ENCODE data around the gene COL18A1. TPM values are rescaled to one million over a fixed set of nuclear protein-coding genes. Genes with fewer than 3 reads are reported as not detected.

COL18A1 gene
- total RNA-seq, 4 donors from 2014 or later = 19.3 to 121 (median 23.3) TPM

DNA sequence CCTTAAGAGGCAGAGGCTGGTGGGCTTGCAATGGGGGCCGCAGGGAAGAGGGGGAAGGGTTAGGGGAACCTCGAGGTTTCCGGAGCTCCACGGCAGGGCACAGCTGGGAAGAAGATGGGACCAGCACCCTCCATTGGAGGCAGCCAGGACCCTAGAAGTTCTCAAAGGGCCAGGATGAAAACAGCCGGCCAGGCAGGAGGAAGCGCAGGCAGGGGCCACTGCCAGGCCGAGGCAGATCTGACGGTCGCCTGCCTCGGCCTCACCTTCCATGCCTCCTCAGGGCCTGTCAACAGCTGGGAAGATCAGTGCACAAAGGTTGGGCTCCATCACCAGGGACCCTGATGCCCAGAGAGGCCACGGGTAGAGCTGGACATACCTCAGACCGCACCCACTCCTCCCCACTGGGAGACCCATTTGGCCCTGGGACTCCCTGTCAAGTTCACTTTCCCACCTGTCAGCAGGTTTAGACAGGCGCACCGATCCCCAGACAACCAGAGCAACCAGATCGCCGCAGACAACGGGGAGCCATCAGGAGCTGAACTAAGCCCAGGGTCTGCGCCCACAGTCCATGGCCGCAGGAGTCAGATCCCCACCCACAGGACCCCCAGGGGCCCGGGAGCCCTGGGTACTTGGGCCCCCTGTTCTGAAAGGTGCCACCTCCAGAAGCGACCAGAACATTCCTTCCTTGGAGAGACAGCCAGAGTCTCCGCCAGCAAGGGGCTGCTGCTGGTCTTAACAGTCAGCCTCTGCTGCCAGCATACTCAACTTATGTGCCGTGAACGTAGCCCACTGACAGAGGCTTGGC is 135.0 kb downstream of the COL18A1 start:
- in situ Hi-C loops (cut with MboI; ENCODE audit: low pct_ligation_motif_present in 1 of 4, low pct_unique_long_range_greater_than_20kb in 1 of 4, low sequenced_read_pairs in 3 of 4) (no loop called here), intact Hi-C loops (cut with DNase I; ENCODE audit: low total_unique reads) (no loop called here)
- TF ChIP-seq POLR2AphosphoS5 (IDR thresholded peaks at IDR 0.05) = no peak
- TF ChIP-seq EP300 (IDR thresholded peaks at IDR 0.05; ENCODE audit: low read depth) = no peak
- no peak for TF ChIP-seq POLR2A (IDR thresholded peaks at IDR 0.05)
- TF ChIP-seq, protein P1, sequence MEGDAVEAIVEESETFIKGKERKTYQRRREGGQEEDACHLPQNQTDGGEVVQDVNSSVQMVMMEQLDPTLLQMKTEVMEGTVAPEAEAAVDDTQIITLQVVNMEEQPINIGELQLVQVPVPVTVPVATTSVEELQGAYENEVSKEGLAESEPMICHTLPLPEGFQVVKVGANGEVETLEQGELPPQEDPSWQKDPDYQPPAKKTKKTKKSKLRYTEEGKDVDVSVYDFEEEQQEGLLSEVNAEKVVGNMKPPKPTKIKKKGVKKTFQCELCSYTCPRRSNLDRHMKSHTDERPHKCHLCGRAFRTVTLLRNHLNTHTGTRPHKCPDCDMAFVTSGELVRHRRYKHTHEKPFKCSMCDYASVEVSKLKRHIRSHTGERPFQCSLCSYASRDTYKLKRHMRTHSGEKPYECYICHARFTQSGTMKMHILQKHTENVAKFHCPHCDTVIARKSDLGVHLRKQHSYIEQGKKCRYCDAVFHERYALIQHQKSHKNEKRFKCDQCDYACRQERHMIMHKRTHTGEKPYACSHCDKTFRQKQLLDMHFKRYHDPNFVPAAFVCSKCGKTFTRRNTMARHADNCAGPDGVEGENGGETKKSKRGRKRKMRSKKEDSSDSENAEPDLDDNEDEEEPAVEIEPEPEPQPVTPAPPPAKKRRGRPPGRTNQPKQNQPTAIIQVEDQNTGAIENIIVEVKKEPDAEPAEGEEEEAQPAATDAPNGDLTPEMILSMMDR (IDR thresholded peaks at IDR 0.05) = no peak
- Histone ChIP-seq H3K9me3 (no peaks in the 10 kb centered on the region), H3K4me1 (peaks cover 10 to 22% (median 17%) of the 10 kb centered on the region in 4 donors), H3K27me3 (no peaks in the 10 kb centered on the region), H3K4me3 (no peak overlapping the region), H3K27ac (no peak overlapping the region), H3K36me3 (no peaks in the 10 kb centered on the region)
- no peak for DNase-seq
- WGBS, 2 donors (ENCODE audit: low coverage in 1 of 2) = 89% methylated on average over 24 of the region's 24 CpGs; no CpG with 5 or more reads in 1 of the 2 donors

- WGBS, 2 donors (ENCODE audit: low coverage in 1 of 2) = 80 to 90% methylated on average over 7 to 10 of the region's 10 CpGs
- no peak overlapping the region for H3K27ac ChIP-seq
- peaks cover 10 to 17% (median 14%) of the 10 kb centered on the region in 4 donors for H3K4me1 ChIP-seq
- TF ChIP-seq EP300 (IDR thresholded peaks at IDR 0.05; ENCODE audit: low read depth) = no peak
- no peak for TF ChIP-seq POLR2AphosphoS5 (IDR thresholded peaks at IDR 0.05)
- TF ChIP-seq POLR2A (IDR thresholded peaks at IDR 0.05) = no peak
- TF ChIP-seq, protein P1 (IDR thresholded peaks at IDR 0.05) = no peak
- intact Hi-C loops (cut with DNase I; ENCODE audit: low total_unique reads) = no loop called here
- DNase-seq = no peak
- no peaks in the 10 kb centered on the region for H3K9me3 ChIP-seq
- H3K27me3 ChIP-seq = no peaks in the 10 kb centered on the region
- in situ Hi-C loops (cut with MboI; ENCODE audit: low pct_ligation_motif_present in 1 of 4, low pct_unique_long_range_greater_than_20kb in 1 of 4, low sequenced_read_pairs in 3 of 4) = no loop called here
- no peak overlapping the region for H3K4me3 ChIP-seq
- no peaks in the 10 kb centered on the region for H3K36me3 ChIP-seq
These were observed 135.6 kb downstream of the COL18A1 start for GRCh38 chr21:45540601-45540970.

GRCh38 chr21:45541221-45542039 is 136.5 kb downstream of the COL18A1 start:
- WGBS, 2 donors (ENCODE audit: low coverage in 1 of 2) = 15% methylated on average over 37 of the region's 50 CpGs; no CpG with 5 or more reads in 1 of the 2 donors
- no peaks in the 10 kb centered on the region for H3K36me3 ChIP-seq
- no peaks in the 10 kb centered on the region for H3K9me3 ChIP-seq
- TF ChIP-seq POLR2AphosphoS5 (IDR thresholded peaks at IDR 0.05) (peak; percentile 19 to 64 (median 33)), POLR2A (IDR thresholded peaks at IDR 0.05) (no peak)
- no peaks in the 10 kb centered on the region for H3K27me3 ChIP-seq
- peak overlapping the region; percentile 80 to 87 (median 84) for H3K4me3 ChIP-seq
- peak overlapping the region; percentile 72 to 86 (median 82) for H3K27ac ChIP-seq
- peak; percentile 87 for DNase-seq
- in situ Hi-C loops (cut with MboI; ENCODE audit: low pct_ligation_motif_present in 1 of 4, low pct_unique_long_range_greater_than_20kb in 1 of 4, low sequenced_read_pairs in 3 of 4) = no loop called here
- intact Hi-C loops (cut with DNase I; ENCODE audit: low total_unique reads) = no loop called here
- peaks cover 10 to 17% (median 14%) of the 10 kb centered on the region in 4 donors for H3K4me1 ChIP-seq

GRCh38 chr21:45542242-45542666 is 137.3 kb downstream of the COL18A1 start, which contains the start of gene SLC19A1:
TSS of gene SLC19A1 (minus strand) at chr21:45542440. CDS start at chr21:45537959, 4,481 bp downstream.
- DNase-seq = peak; percentile 78
- intact Hi-C loops (cut with DNase I; ENCODE audit: low total_unique reads) = no loop called here

More at GRCh38 chr21:45542242-45542666, 137.3 kb downstream of the COL18A1 start, which contains the start of gene SLC19A1:
- Histone ChIP-seq H3K9me3 (no peaks in the 10 kb centered on the region), H3K27ac (peak within 1 kb of the TSS; percentile 72 to 86 (median 82)), H3K36me3 (no peaks in the 10 kb centered on the region), H3K4me1 (peaks cover 10 to 17% (median 14%) of the 10 kb centered on the region in 4 donors), H3K27me3 (no peaks in the 10 kb centered on the region), H3K4me3 (peak within 1 kb of the TSS; percentile 80 to 87 (median 84))
- TF ChIP-seq, protein P1 (IDR thresholded peaks at IDR 0.05) = peak in 3 of 5 experiments; percentile 24 to 49 (median 35)
- TF ChIP-seq POLR2AphosphoS5 (IDR thresholded peaks at IDR 0.05) = no peak
- in situ Hi-C loops (cut with MboI; ENCODE audit: low pct_ligation_motif_present in 1 of 4, low pct_unique_long_range_greater_than_20kb in 1 of 4, low sequenced_read_pairs in 3 of 4) = no loop called here
- no CpG with 5 or more reads among the region's 59 CpGs for WGBS, 2 donors (ENCODE audit: low coverage in 1 of 2)

Measured in transverse colon (tissue), 4 donors.